K562 (cell line): ENCODE measurements around the gene SLC25A45. TPM values are rescaled to one million over a fixed set of nuclear protein-coding genes. Genes with fewer than 3 reads are reported as not detected.

Experiments
- BDP1 ChIP-seq: IDR thresholded peaks from 3 replicates; pipeline ENCODE4 v1.6.1; 2011; ENCODE audit not compliant: insufficient read length, insufficient read depth
- CBX1 ChIP-seq: sonication (generic); IDR thresholded peaks from 2 replicates; pipeline ENCODE4 v1.6.1; 2016; ENCODE audit warnings: antibody characterized with exemption, low read depth, mild to moderate bottlenecking
- ELF2 ChIP-seq: fragments of 250-450 bp; sonication (Bioruptor Pico); IDR thresholded peaks from 2 replicates; pipeline ENCODE4 v1.5.0; 2021; ENCODE audit warnings: mild to moderate bottlenecking
- ETV6 ChIP-seq, 3 experiments: fragments of 150-350 bp in 1 of 3; sonication (generic) in 1 of 3; formaldehyde crosslinking in 1 of 3; IDR thresholded peaks; 2 replicates each; pipeline versions ENCODE4 v1.6.1 to v1.8.0; 2014 to 2022; ENCODE audit warnings: borderline replicate concordance in 2 of 3, low read depth in 2 of 3, antibody characterized with exemption in 1 of 3, low read length in 1 of 3, mild to moderate bottlenecking in 1 of 3, missing genetic modification reagents in 1 of 3
- FOXJ2 ChIP-seq: fragments of 200-800 bp; sonication (Bioruptor generic); IDR thresholded peaks from 2 replicates; pipeline ENCODE4 v1.6.1; 2016; ENCODE audit warnings: missing genetic modification characterization, missing compliant biosample characterization
- HNRNPK ChIP-seq: fragments of 200-400 bp; formaldehyde crosslinking; IDR thresholded peaks from one replicate; pipeline ENCODE4 v1.6.1; 2018; ENCODE audit warnings: mild to moderate bottlenecking, low read depth, low read length; ENCODE audit not compliant: poor library complexity, severe bottlenecking
- HNRNPL ChIP-seq: fragments of 200-400 bp; formaldehyde crosslinking; IDR thresholded peaks from 2 replicates; pipeline ENCODE4 v1.6.1; 2017; ENCODE audit warnings: low read depth, mild to moderate bottlenecking, low read length
- MED1 ChIP-seq: sonication (generic); formaldehyde crosslinking; IDR thresholded peaks from 2 replicates; pipeline ENCODE4 v1.8.1; 2023; ENCODE audit warnings: missing genetic modification reagents, borderline replicate concordance
- MTA2 ChIP-seq: fragments of 450-650 bp; IDR thresholded peaks from 2 replicates; pipeline ENCODE4 v1.6.1; 2016; ENCODE audit warnings: low read depth
- NELFE ChIP-seq: IDR thresholded peaks from 2 replicates; pipeline ENCODE4 v1.6.1; 2011; ENCODE audit warnings: mild to moderate bottlenecking; ENCODE audit not compliant: insufficient read depth, insufficient read length
- NRF1 ChIP-seq, 2 experiments: fragments of 450-650 bp; IDR thresholded peaks in 1 of 2; conservative IDR thresholded peaks in 1 of 2; 2 replicates each; pipeline ENCODE4 v1.6.1; 2014; ENCODE audit warnings: mild to moderate bottlenecking in 2 of 2
- RAD21 ChIP-seq, 2 experiments: fragments of 250-450 bp in 1 of 2; fragments of 450-650 bp in 1 of 2; sonication (Bioruptor Pico) in 1 of 2; formaldehyde crosslinking in 1 of 2; IDR thresholded peaks in 1 of 2; conservative IDR thresholded peaks in 1 of 2; 2 replicates each; pipeline versions ENCODE4 v1.4.0 to v1.8.0; 2020 to 2022; ENCODE audit warnings: mild to moderate bottlenecking in 2 of 2, moderate library complexity in 1 of 2
- SMARCE1 ChIP-seq: fragments of 450-650 bp; IDR thresholded peaks from 2 replicates; pipeline ENCODE4 v1.7.1; 2016; ENCODE audit warnings: mild to moderate bottlenecking
- TEAD2 ChIP-seq: fragments of 450-650 bp; IDR thresholded peaks from 2 replicates; pipeline ENCODE4 v1.6.1; 2016; ENCODE audit warnings: missing genetic modification characterization, control low read depth, missing compliant biosample characterization
- TGIF2 ChIP-seq: sonication (generic); formaldehyde crosslinking; IDR thresholded peaks from 2 replicates; pipeline ENCODE4 v1.8.1; 2022; ENCODE audit warnings: mild to moderate bottlenecking, missing genetic modification reagents, moderate library complexity
- ZNF143 ChIP-seq: sonication (generic); formaldehyde crosslinking; IDR thresholded peaks from 2 replicates; pipeline ENCODE4 v1.9.0; 2022; ENCODE audit warnings: mild to moderate bottlenecking, missing genetic modification reagents
- ZNF77 ChIP-seq: fragments of 250-450 bp; sonication (Bioruptor Pico); IDR thresholded peaks from 2 replicates; pipeline ENCODE4 v1.5.0; 2020
- polyA plus RNA-seq, 8 experiments: library from polyadenylated mRNA; depleted of rRNA in 4 of 8; stranded (reverse) in 5 of 8; unstranded in 3 of 8; fragments of >200 nt; fragmentation: Nextera tagmentation in 2 of 8; fragmentation: Illumina TruSeq in 1 of 8; extraction: Ambion mirVana in 2 of 8; extraction: Trizol in 1 of 8; gene quantifications; 2 replicates each; pipeline versions ENCODE4 v1.2.1 to v1.2.3, GENCODE V29; 2011 to 2014; ENCODE audit warnings: inconsistent platforms in 1 of 8, missing spikeins in 1 of 8
- total RNA-seq, 7 experiments: library from RNA; depleted of rRNA in 6 of 7; stranded (reverse); fragments of >200 nt in 6 of 7; fragmentation: Illumina TruSeq in 2 of 7; extraction: Trizol in 2 of 7; gene quantifications; 2 replicates each; pipeline versions ENCODE4 v1.2.1 to v1.2.3, GENCODE V29; 2011 to 2021; ENCODE audit warnings: low replicate concordance in 1 of 7
- TF ChIP-seq, protein P1 (sequence below), 2 experiments: fragments of 250-450 bp in 1 of 2; fragments of 450-650 bp in 1 of 2; sonication (Bioruptor Pico) in 1 of 2; IDR thresholded peaks; 2 replicates each; pipeline versions ENCODE4 v1.6.1 to v1.8.0; 2016 to 2021; ENCODE audit warnings: mild to moderate bottlenecking in 2 of 2, moderate library complexity in 2 of 2, missing compliant biosample characterization in 1 of 2, missing genetic modification characterization in 1 of 2
- TF ChIP-seq, protein P2 (sequence below): sonication (generic); formaldehyde crosslinking; IDR thresholded peaks from 2 replicates; pipeline ENCODE4 v1.8.1; 2023; ENCODE audit warnings: missing genetic modification reagents, mild to moderate bottlenecking, borderline replicate concordance
- TF ChIP-seq, protein P3 (sequence below): sonication (generic); formaldehyde crosslinking; IDR thresholded peaks from 2 replicates; pipeline ENCODE4 v1.8.0; 2022; ENCODE audit warnings: missing genetic modification reagents, mild to moderate bottlenecking, moderate library complexity, borderline replicate concordance

SLC25A45 gene
- total and polyA plus RNA-seq, 9 of the 15 experiments (the other 6 are each of a cell fraction or from before 2014, with no cell fraction given), result 0.15 to 2.3 (median 0.68) TPM

DNA sequence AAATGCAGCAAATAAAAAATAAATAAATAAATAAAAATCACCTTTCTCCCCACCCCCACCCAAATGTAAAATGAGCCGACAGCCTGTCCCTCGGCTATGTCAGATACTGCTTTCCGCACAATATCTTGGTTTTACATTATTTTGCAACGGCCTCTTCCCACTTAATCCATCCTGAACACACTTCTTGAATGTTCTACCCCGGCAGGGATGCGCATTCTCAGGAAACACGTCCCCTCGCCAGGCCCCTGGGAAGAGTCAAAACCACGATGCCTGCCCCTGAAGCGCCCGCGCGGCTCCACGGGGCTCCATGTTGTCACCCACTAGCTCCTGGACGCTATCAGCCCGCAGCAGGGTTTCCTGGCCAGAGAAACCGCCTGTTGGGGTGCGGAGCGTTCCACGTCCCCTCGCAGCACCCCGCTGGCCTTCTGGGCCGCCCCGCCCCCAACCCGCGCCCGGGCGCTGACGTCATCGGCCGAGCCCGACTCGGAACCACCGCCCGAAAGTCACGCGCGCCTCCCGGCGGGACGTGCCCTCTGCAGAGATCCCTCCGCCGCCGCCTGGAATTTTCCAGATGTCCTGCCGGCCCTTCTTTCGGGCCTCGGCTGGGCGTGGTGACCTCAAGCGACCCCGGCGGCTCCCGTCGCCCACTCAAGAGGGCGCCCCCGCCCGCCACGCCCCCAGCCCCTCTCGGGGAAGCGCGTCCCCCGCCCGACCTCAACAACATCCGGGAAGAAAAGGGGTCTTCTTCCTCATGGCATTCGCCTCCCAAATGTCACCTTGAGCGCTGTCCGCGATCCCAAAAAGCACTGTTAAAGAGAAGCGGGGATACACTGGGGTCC lies 39.6 kb upstream of the SLC25A45 start (continued):
- peak; percentile 93 for TF ChIP-seq FOXJ2 (tag)
- TF ChIP-seq, protein P1, sequence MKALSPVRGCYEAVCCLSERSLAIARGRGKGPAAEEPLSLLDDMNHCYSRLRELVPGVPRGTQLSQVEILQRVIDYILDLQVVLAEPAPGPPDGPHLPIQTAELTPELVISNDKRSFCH (CRISPR knock-in tag; IDR thresholded peaks at IDR 0.05), result no peak
- TF ChIP-seq, protein P1 (tag; IDR thresholded peaks at IDR 0.05), result peak; percentile 14; the same call in 1 of the 2 replicates
- peak; percentile 15 for TF ChIP-seq MTA2
- TF ChIP-seq TEAD2 (tag), result no peak
- TF ChIP-seq ZNF143 (CRISPR knock-in tag), result no peak
- peak in 1 of 2 experiments; percentile 3; a peak in 2 of 4 replicates for TF ChIP-seq ETV6 (IDR thresholded peaks at IDR 0.05; ENCODE audit: borderline replicate concordance in 1 of 2, low read depth in 2 of 2, low read length in 1 of 2)
- no peak for TF ChIP-seq ETV6 (CRISPR knock-in tag; IDR thresholded peaks at IDR 0.05; ENCODE audit: borderline replicate concordance)
- TF ChIP-seq, protein P2, sequence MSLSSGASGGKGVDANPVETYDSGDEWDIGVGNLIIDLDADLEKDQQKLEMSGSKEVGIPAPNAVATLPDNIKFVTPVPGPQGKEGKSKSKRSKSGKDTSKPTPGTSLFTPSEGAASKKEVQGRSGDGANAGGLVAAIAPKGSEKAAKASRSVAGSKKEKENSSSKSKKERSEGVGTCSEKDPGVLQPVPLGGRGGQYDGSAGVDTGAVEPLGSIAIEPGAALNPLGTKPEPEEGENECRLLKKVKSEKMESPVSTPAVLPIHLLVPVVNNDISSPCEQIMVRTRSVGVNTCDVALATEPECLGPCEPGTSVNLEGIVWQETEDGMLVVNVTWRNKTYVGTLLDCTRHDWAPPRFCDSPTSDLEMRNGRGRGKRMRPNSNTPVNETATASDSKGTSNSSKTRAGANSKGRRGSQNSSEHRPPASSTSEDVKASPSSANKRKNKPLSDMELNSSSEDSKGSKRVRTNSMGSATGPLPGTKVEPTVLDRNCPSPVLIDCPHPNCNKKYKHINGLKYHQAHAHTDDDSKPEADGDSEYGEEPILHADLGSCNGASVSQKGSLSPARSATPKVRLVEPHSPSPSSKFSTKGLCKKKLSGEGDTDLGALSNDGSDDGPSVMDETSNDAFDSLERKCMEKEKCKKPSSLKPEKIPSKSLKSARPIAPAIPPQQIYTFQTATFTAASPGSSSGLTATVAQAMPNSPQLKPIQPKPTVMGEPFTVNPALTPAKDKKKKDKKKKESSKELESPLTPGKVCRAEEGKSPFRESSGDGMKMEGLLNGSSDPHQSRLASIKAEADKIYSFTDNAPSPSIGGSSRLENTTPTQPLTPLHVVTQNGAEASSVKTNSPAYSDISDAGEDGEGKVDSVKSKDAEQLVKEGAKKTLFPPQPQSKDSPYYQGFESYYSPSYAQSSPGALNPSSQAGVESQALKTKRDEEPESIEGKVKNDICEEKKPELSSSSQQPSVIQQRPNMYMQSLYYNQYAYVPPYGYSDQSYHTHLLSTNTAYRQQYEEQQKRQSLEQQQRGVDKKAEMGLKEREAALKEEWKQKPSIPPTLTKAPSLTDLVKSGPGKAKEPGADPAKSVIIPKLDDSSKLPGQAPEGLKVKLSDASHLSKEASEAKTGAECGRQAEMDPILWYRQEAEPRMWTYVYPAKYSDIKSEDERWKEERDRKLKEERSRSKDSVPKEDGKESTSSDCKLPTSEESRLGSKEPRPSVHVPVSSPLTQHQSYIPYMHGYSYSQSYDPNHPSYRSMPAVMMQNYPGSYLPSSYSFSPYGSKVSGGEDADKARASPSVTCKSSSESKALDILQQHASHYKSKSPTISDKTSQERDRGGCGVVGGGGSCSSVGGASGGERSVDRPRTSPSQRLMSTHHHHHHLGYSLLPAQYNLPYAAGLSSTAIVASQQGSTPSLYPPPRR (CRISPR knock-in tag), result no peak
- TF ChIP-seq HNRNPL, result no peak
- no peak; the same call in 1 of the 2 replicates for TF ChIP-seq TGIF2 (CRISPR knock-in tag)
- TF ChIP-seq ZNF77 (CRISPR knock-in tag), result no peak
- TF ChIP-seq, protein P3, sequence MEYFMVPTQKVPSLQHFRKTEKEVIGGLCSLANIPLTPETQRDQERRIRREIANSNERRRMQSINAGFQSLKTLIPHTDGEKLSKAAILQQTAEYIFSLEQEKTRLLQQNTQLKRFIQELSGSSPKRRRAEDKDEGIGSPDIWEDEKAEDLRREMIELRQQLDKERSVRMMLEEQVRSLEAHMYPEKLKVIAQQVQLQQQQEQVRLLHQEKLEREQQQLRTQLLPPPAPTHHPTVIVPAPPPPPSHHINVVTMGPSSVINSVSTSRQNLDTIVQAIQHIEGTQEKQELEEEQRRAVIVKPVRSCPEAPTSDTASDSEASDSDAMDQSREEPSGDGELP (CRISPR knock-in tag), result peak; percentile 83
- no peak for TF ChIP-seq HNRNPK
- no peak for TF ChIP-seq BDP1
- peak in 1 of 2 experiments; percentile 31; a peak in 2 of 4 replicates for TF ChIP-seq RAD21 (CRISPR knock-in tag; conservative IDR thresholded peaks at IDR 0.05 in 1 of 2, IDR thresholded peaks at IDR 0.05 in 1 of 2)
- no peak for TF ChIP-seq MED1 (CRISPR knock-in tag)
- no peak for TF ChIP-seq SMARCE1
- no peak for TF ChIP-seq ELF2
- TF ChIP-seq CBX1, result no peak
- peak; percentile 69 to 71 for TF ChIP-seq NRF1 (conservative IDR thresholded peaks at IDR 0.05 in 1 of 2, IDR thresholded peaks at IDR 0.05 in 1 of 2)
- no peak for TF ChIP-seq NELFE
